Mesodermal cell (in vitro differentiated cells): ENCODE results near the gene CPSF4.

ENCODE experiments used
- H3K27ac ChIP-seq: 2 replicates; pipeline ENCODE4 v1.7.0; 2013; ENCODE audit warnings: mild to moderate bottlenecking, low read depth, low read length, moderate library complexity; ENCODE audit not compliant: severe bottlenecking
- H3K36me3 ChIP-seq: 2 replicates; pipeline ENCODE4 v1.7.1; 2013; ENCODE audit warnings: mild to moderate bottlenecking, low read length, moderate library complexity; ENCODE audit not compliant: control insufficient read depth, insufficient read depth
- H3K4me1 ChIP-seq: one replicate; pipeline ENCODE4 v1.7.1; 2013; ENCODE audit warnings: mild to moderate bottlenecking, low read length; ENCODE audit not compliant: insufficient read depth, control insufficient read depth, poor library complexity, severe bottlenecking
- H3K4me3 ChIP-seq: 2 replicates; pipeline ENCODE4 v1.7.0; 2013; ENCODE audit warnings: low read length, control low read depth, mild to moderate bottlenecking; ENCODE audit not compliant: insufficient read depth, poor library complexity, severe bottlenecking; ENCODE audit errors: extremely low read depth
- H3K9me3 ChIP-seq: 2 replicates; pipeline ENCODE4 v1.7.1; 2013; ENCODE audit warnings: mild to moderate bottlenecking, low read length, moderate library complexity; ENCODE audit not compliant: control insufficient read depth
- WGBS, 2 experiments: methylation state at CpG; one replicate each; pipeline ENCODE4 v1.1.5; 2013; ENCODE audit warnings: missing lambda C conversion rate in 2 of 2; ENCODE audit not compliant: insufficient coverage in 2 of 2; 5-methylcytosine and 5-hydroxymethylcytosine counted together

The CPSF4 gene

DNA sequence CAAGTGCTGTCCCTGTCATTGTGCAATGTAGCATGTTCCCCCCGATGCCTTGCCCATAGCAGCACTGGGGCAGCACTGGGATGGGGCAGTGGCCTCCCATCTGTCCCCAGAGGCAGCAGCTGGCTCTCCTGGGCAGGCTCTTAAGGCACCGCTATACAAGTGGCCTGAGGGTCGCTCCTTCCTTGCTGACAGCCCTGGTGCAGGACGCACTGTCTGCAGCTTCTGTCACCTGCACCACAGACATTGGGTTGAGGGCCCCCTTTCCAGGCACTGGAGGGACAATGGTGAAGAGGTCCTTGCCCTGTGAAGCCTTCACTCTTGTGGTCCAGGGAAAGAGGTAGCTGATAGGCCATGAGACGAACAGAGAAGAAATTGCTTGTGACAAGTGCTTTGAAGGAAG lies 10.6 kb downstream of the CPSF4 start:
- Histone ChIP-seq H3K9me3 (no peaks in the 10 kb centered on the region), H3K4me3 (no peak overlapping the region), H3K36me3 (peaks cover 94% of the 10 kb centered on the region), H3K4me1 (no peaks in the 10 kb centered on the region), H3K27ac (no peak overlapping the region)
- WGBS, 2 experiments = 96 to 97% methylated on average over 4 to 5 of the region's 5 CpGs

DNA sequence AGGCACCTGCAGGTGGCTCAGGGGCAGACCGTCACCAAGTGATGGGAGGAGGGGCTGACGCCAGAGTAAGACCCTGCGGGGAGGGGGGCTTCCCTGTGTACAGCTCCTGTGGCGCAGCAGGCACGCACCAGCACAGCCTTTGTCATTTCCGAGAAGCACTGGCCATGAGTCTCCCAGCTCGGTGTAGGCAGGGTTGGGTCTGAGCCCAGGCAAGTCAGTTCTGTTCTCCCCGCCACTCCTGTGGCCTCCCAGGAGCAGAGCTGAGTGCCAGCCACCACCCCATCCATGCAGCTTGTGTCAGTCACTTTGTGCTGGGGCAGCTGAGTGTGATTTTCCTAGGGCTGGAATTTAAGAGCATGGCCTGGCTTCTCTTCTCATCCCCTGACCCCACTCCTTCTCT lies 13.2 kb downstream of the CPSF4 start:
- 96 to 98% methylated on average over 6 to 8 of the region's 8 CpGs for WGBS, 2 experiments
- H3K4me3 ChIP-seq = no peak overlapping the region
- no peaks in the 10 kb centered on the region for H3K9me3 ChIP-seq
- H3K27ac ChIP-seq = no peak overlapping the region
- H3K36me3 ChIP-seq = peaks cover 96% of the 10 kb centered on the region
- no peaks in the 10 kb centered on the region for H3K4me1 ChIP-seq

DNA sequence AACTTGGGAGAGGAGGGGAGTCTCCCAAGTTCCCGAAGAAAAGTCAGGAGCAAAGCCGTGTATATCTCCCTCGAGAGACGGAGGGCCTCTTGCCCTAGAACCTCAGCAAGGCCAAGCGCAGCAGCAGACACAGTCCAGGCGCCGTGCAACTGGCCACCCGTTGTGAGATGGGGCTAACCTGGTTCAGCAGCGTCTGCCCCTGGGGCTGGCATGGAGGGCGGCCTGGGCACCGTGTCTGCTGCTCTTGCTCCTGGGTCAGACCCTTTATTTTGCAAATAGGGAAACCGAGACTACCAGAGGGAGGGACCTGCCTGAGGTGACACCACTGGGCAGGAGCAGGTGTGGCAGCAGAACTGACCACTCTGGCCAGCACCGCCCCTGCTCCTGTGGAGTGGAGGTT lies 13.8 kb downstream of the CPSF4 start:
- WGBS, 2 experiments = 96 to 97% methylated on average over 12 to 13 of the region's 13 CpGs
- no peak overlapping the region for H3K4me3 ChIP-seq
- no peak overlapping the region for H3K27ac ChIP-seq
- no peaks in the 10 kb centered on the region for H3K4me1 ChIP-seq
- H3K9me3 ChIP-seq = no peaks in the 10 kb centered on the region
- peaks cover 96% of the 10 kb centered on the region for H3K36me3 ChIP-seq

DNA sequence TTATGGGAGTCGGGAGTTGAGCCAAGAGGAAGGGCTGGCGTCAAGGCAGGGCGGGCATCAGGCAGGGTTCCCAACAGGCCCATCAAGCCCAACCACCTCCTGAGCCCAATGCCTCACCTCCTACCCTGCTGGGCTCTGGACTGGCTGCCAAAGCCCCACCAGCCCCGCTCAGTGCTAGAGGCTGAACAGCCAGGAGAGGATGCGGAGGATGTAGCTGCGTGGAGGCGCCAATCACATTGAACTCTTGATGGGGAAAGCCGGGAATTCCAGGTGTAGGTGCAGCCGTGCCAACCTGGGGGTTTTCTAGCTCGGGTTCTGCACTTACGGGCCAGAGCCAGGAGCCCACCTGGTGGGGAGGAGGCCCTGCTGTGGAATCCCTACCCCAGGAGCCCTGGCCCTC lies 14.4 kb downstream of the CPSF4 start:
- H3K36me3 ChIP-seq = peaks cover 96% of the 10 kb centered on the region
- H3K4me1 ChIP-seq = no peaks in the 10 kb centered on the region
- no peak overlapping the region for H3K4me3 ChIP-seq
- H3K9me3 ChIP-seq = no peaks in the 10 kb centered on the region
- H3K27ac ChIP-seq = no peak overlapping the region
- WGBS, 2 experiments = 99 to 100% methylated on average over 9 to 10 of the region's 11 CpGs

DNA sequence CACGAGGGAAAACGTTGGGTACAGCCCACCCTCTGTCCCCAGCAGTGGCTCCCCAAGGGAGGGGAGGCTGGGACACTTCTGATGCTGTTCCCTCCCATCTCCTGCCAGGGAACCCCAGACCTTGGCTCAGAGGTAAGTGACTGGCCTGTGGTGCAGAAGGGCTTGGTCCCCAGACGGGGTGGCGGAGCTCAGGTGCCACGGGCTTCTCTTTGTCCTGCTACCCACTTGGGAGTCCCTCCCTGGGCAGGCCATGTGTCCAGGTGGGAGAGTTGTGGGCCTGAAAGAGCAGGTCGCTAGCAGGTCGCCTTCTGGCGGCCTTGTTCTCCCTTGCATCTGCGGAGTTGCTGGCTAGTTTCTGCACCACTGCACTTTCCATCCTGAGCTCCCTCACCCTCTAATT lies 17.1 kb downstream of the CPSF4 start:
- H3K36me3 ChIP-seq = peaks cover 96% of the 10 kb centered on the region
- H3K27ac ChIP-seq = no peak overlapping the region
- no peak overlapping the region for H3K4me3 ChIP-seq
- H3K9me3 ChIP-seq = no peaks in the 10 kb centered on the region
- H3K4me1 ChIP-seq = no peaks in the 10 kb centered on the region
- 89 to 100% methylated on average over 5 to 6 of the region's 9 CpGs for WGBS, 2 experiments

DNA sequence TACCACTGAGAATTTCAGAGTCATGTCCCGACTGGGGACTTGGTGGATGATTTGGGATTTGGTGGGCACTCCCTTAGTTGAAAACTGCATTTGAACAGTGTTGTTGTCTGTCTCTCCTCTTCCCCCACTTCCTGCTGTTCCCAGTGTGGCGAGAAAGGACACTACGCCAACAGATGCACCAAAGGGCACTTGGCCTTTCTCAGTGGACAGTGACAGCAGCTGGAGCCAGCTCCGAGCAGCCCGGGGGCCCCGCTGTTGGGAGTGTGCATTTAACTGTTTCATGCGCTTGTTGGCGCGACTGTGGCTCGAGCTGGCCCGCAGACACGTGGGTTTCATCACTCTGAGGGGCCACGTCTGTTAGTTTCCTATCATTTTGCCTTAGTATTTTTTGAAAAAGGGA lies 17.5 kb downstream of the CPSF4 start:
- peaks cover 97% of the 10 kb centered on the region for H3K36me3 ChIP-seq

DNA sequence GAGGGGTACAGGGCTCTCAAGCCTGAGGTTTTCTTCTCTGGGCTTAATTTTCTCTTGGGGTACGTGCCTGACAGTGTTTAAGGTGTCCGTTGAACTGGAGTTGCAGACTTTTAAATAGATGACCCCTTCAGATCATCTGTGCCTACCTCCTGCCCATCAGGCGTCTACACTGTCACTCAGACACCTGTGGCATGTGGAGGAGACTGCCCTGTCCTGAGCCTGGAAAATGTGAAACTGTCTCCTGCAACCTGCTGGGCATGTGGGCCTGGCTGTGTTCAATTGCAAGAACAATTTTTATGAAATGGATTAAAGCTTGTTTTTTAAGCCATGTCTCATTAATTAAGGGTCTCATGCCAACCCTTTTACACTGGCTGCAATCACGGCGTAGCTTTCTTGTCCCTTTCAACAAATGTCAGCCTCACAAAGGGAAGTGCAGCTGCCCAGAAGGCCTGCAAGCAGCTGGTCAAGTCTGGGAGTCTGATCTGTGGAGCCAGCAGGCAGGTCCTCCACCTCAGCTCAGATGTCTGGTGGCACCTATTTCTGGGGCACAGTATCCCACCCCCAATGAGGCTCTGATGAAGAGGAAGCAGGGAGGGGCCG lies 18.4 kb downstream of the CPSF4 start:
- WGBS, 2 experiments = 93 to 100% methylated on average over 2 to 5 of the region's 6 CpGs
- H3K4me1 ChIP-seq = no peaks in the 10 kb centered on the region
- peaks cover 94% of the 10 kb centered on the region for H3K36me3 ChIP-seq
- H3K27ac ChIP-seq = no peak overlapping the region
- no peak overlapping the region for H3K4me3 ChIP-seq
- H3K9me3 ChIP-seq = no peaks in the 10 kb centered on the region

More for the DNA sequence above, 17.5 kb downstream of the CPSF4 start:
- Histone ChIP-seq H3K9me3 (no peaks in the 10 kb centered on the region), H3K27ac (no peak overlapping the region), H3K4me3 (no peak overlapping the region), H3K4me1 (no peaks in the 10 kb centered on the region)
- 92% methylated on average over 12 to 13 of the region's 13 CpGs for WGBS, 2 experiments

DNA sequence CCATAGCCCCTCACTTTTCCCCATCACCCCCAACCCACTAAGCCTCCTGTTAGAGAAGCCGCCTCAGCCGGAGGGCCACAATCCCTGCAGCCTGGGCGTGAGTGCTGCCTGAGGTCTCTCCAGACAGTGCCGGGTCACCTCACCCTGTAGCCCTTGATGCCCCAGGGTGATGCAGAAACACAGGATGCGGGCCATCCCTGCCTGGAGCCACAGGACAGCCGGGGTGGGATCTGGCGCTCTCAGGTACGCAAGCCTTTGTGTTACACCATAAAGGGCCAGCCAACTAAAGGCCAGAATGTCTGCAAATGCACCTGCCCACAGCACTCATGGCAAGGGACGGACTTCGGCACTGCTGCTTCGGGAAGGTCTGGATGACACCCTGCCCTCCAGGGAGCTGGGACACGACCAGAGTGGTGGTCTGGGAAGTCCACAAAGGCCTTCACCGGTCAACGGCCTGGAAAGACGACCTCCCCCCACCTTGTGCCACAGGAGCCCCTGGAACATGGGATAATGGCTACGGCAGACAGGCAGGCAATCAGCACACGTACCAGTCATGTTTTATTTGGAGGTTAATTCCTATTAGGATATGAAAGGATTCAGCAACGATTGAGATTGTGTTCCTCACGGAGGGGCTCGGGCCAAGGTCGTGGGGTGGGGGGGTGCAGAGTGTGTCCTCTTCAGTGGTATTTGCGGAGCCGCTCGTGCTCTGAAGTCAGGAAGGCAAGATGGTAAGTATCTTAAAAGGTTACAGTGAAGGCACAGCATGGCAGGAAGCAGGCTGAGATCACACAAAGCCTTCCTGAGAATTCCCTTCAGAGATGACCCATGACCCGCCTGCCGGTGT lies 19.1 kb downstream of the CPSF4 start:
- Histone ChIP-seq H3K4me3 (no peak overlapping the region), H3K4me1 (no peaks in the 10 kb centered on the region), H3K9me3 (no peaks in the 10 kb centered on the region), H3K36me3 (peaks cover 90% of the 10 kb centered on the region), H3K27ac (peak overlapping the region; percentile 36)
- 96 to 97% methylated on average over 23 to 26 of the region's 26 CpGs for WGBS, 2 experiments

DNA sequence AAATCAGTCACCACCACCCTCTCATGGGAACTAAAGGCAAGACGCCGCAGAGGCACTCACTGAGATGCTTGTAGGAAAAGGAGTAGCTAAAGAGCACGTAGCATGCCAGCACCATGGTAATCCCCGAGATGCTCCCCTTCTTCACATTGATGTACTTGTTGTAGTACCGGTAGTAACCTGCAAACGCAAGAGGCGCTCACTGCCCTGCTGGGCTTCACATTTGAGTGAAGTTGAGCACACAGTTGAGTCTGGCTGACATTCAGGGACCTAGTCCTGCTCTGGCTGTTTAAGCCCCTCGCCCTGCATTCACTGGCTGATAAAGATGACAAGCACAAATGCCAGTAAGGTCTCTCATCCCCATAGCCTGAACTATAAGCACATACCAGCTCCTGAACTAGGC lies 20.3 kb downstream of the CPSF4 start:
- Histone ChIP-seq H3K4me1 (no peaks in the 10 kb centered on the region), H3K36me3 (peaks cover 88% of the 10 kb centered on the region), H3K4me3 (no peak overlapping the region), H3K27ac (no peak overlapping the region), H3K9me3 (no peaks in the 10 kb centered on the region)
- 89 to 93% methylated on average over 6 to 8 of the region's 8 CpGs for WGBS, 2 experiments

DNA sequence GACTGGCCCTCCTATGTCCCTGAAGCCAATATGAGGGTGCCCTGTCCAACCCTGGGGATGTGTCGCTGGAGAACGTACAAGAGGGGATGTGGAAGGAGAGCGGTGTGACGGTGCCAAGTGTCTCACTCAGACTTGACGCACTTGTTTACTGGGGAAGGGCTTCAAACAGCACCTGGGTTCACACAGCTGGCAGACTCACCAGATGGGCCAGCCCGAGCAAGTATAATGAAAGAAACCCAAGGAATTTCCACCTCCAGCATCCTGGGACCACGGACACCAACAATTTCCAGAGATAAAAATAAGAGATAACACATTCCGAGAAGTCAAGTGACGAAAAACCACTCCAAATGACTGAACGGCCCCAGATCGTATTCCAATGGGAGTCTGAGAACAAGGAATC lies 21.9 kb downstream of the CPSF4 start:
- no peak overlapping the region for H3K4me3 ChIP-seq
- H3K36me3 ChIP-seq = peaks cover 80% of the 10 kb centered on the region
- no peaks in the 10 kb centered on the region for H3K9me3 ChIP-seq
- no peak overlapping the region for H3K27ac ChIP-seq
- H3K4me1 ChIP-seq = no peaks in the 10 kb centered on the region
- 97 to 100% methylated on average over 7 to 9 of the region's 11 CpGs for WGBS, 2 experiments

DNA sequence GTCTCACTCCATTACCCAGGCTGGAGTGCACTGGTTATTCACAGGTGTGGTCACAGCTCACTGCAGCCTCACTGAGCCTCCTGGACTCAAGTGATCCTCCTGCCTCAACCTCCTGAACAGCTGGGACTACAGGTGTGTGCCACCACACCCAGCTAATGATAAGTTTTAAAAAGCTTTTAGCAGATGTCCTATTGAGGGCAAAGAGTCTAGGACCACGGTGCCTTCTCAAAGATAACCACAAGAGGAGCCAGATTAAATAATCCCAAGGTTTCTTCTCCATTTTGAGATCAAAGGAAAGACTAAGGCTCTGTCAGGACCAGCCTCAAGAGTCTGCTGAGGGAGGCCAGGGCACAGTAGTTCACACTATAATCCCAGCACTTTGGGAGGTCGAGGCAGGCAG lies 22.5 kb downstream of the CPSF4 start:
- Histone ChIP-seq H3K9me3 (no peaks in the 10 kb centered on the region), H3K4me3 (no peak overlapping the region), H3K36me3 (peaks cover 74% of the 10 kb centered on the region), H3K27ac (no peak overlapping the region), H3K4me1 (no peaks in the 10 kb centered on the region)
- WGBS, 2 experiments = 85 to 100% methylated on average over 2 of the region's 2 CpGs
